22Rv1 (cell line): ENCODE results near the gene VPS13D.

ENCODE experiments used
- H3K27ac ChIP-seq: fragments of 450-650 bp; 2 replicates; pipeline ENCODE4 v1.5.1; 2017
- ZFX ChIP-seq: fragments of 450-650 bp; IDR thresholded peaks from 2 replicates; pipeline ENCODE4 v1.6.1; 2017; ENCODE audit warnings: antibody characterized with exemption, borderline replicate concordance
- TF ChIP-seq, protein P1 (sequence below): fragments of 450-650 bp; IDR thresholded peaks from 2 replicates; pipeline ENCODE4 v1.5.1; 2017; ENCODE audit warnings: mild to moderate bottlenecking

Gene VPS13D

DNA sequence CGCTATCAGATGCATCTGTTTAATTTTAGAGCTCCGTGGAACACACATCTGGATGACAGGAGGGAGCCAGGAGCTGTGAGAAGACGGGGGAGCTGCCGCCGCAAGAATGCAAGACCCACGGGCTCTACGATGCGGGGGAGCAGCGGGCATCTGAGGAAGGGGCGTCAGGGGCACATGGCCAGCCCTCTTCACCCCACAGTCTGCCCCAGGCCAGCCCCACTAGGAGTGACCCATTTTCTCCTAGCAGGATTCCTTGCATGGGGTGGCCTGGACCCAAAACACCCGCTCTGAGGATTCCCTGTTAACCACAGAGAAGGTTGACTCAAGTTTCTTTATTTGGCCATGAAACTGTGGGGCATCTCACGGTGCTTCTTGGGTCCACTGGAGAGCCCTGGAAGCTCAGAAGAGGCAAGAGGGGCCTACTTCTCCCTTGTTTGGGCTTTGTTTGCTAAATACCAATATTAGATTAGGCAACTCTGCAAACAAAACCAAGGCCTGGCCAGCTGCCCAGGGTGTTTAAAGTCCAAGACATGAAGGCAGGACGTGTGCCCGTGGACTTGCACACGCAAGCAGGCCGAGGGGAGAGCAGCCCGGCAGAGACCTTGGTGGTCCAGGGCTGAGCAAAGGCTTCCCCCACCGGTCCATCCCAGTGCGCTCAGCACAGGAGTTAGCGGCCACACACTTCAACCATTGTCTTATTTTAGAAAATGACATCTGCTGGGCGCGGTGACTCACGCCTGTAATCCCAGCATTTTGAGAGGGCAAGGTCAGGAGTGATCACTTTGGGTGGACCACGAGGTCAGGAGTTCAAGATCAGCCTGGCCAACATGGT lies 298.4 kb downstream of the VPS13D start:
- peak overlapping the region; percentile 54 for H3K27ac ChIP-seq
- TF ChIP-seq, protein P1, sequence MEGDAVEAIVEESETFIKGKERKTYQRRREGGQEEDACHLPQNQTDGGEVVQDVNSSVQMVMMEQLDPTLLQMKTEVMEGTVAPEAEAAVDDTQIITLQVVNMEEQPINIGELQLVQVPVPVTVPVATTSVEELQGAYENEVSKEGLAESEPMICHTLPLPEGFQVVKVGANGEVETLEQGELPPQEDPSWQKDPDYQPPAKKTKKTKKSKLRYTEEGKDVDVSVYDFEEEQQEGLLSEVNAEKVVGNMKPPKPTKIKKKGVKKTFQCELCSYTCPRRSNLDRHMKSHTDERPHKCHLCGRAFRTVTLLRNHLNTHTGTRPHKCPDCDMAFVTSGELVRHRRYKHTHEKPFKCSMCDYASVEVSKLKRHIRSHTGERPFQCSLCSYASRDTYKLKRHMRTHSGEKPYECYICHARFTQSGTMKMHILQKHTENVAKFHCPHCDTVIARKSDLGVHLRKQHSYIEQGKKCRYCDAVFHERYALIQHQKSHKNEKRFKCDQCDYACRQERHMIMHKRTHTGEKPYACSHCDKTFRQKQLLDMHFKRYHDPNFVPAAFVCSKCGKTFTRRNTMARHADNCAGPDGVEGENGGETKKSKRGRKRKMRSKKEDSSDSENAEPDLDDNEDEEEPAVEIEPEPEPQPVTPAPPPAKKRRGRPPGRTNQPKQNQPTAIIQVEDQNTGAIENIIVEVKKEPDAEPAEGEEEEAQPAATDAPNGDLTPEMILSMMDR = no peak
- no peak for TF ChIP-seq ZFX

DNA sequence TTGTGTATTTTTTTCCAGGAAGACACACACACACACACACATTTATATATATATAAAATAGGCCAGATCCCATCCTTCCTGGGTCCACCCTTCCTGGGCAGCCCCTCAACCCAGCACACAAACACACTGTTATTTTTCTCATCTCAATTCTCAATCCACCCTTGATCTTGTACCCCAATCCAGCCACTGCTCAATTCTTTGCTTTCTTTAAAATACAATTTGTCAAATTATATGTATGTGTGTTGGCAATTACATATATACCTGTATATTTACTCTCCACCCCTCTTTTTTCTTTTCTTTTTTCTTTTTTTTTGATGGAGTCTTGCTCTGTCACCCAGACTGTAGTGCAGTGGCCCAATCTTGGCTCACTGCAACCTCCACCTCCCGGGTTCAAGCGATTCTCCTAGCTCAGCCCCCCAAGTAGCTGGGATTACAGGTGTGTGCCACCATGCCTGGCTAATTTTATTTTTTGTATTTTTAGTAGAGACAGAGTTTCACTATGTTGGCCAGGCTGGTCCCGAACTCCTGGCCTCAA lies 299.9 kb downstream of the VPS13D start:
- TF ChIP-seq, protein P1 = no peak
- no peak for TF ChIP-seq ZFX
- H3K27ac ChIP-seq = peak overlapping the region; percentile 54; the same call in 1 of the 2 replicates

DNA sequence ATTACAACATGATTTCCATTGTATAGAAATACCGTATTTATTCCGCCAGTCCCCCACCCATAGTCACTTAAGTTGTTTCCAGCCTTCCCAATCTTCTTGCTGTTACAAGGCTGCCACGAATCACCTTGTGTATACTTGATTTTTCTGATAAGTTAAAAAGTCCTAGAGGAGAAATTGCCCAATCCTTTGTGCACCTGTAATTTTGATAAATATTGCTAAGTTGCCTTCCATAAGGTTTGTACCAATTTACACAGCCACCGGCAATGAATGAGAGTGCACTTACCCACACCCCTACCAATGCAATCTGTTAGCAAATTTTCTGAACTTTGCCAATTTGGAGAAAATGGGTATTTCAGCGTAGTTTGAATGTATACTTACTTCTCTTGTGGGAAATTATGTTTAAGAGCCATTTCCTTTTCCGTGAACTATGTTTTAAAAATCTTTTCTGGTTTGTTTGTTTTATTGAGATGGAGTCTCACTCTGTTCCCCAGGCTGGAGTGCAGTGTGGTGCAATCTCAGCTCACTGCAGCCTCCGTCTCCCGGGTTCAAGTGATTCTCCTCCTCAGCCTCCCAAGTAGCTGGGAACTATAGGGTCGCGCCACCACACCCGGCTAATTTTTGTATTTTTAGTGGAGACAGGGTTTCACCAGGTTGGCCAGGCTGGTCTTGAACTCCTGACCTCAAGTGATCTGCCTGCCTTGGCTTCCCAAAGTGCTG lies 300.8 kb downstream of the VPS13D start:
- no peak overlapping the region for H3K27ac ChIP-seq
- TF ChIP-seq, protein P1 = no peak
- no peak for TF ChIP-seq ZFX

DNA sequence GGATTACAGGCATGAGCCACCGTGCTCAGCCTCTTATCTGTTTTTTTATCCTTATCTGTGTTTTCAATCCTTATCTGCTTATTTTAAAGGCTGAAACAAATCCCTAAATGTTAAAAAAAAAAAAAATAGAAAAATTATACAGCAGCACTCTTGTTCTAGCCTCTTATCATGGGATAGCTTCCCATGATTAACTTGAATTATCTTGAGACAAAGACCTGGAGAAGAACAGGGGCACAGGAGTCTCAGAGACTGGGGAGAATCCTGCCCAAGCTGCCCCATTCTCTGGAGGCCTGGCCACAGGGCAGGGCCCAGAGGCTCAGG lies 301.3 kb downstream of the VPS13D start:
- H3K27ac ChIP-seq = no peak overlapping the region
- TF ChIP-seq, protein P1 = no peak

DNA sequence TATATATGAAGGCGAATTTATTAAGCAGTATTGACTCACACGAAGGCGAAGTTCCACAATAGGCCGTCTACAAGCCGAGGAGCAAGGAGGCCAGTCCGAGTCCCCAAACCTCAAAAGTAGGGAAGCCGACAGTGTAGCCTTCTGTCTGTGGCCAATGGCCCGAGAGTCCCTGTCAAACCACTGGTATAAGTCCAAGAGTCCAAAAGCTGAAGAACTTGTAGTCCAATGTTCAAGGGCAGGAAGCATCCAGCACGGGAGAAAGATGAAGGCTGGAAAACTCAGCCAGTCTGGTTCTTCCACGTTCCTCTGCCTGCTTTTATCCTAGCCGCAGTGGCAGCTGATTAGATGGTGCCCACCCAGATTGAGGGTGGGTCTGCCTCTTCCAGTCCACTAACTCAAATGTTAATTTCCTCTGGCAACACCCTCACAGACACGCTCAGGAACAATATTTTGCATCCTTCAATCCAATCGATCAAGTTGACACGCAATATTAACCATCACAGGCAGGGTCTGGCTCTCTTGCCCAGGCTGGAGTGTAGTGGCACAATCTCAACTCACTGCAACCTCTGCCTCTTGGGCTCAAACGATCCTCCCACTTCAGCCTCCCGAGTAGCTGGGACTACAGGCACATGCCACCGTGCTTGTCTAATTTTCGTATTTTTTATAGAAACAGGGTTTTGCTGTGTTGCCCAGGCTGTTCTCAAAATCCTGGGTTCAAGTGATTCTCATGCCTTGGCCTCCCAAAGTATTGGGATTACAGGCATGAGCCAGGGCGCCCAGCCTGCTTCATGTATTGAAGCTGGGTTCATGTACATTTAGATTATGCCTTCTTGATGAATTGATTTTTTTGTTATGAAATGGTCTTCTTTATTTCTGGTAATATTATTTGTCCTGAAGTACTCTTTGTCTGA lies 302.8 kb downstream of the VPS13D start:
- TF ChIP-seq ZFX = no peak
- TF ChIP-seq, protein P1 = no peak
- H3K27ac ChIP-seq = no peak overlapping the region

DNA sequence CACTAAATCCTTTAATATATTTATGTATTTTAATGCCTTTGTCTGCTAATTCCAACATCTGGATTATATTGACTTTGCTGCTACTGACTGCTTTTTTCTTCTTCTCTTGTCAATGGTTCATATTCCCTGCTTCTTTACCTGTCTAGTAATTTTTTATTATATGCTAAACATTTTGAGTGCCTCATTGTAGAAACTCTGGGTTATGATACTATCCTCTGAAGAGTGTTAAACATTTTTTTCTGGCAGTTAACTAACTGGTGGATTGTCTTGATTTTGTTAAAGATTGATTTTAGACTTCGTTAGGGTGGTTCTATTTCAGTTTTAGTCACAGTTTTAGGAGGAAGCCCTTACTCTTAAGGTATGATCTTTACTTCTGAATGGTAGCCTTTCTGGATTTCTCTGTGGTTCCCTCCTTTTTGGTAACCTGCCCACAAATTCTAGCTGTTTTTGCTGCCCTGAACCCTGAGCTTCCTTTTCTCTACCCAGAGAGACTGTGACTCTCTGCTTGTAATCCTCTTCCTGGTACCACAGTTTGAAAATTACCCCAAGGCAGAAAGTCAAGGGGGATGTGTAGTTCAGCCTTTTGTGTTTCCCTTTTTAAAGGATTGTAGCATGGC lies 306.3 kb downstream of the VPS13D start:
- H3K27ac ChIP-seq = no peak overlapping the region
- TF ChIP-seq ZFX = no peak
- TF ChIP-seq, protein P1 = no peak
